Activated T-cell treated with anti-CD3 and anti-CD28 coated beads for 48 hours (primary cell): ENCODE measurements around the gene BCR.
"Not testable (repeated sequence)": the region's sequence is repeated elsewhere in the genome, so short reads cannot be mapped to it uniquely, and the experiment has no call there.

Experiments
- DNase-seq: peaks from one replicate; pipeline ENCODE4 v3.0.0-alpha.2; 2020; ENCODE audit warnings: low read depth

BCR gene

GRCh38 chr22:23180301-23180892, at the start of gene BCR:
TSS of gene BCR (plus strand) at chr22:23180509. CDS start at chr22:23180961, 452 bp downstream.
- peak; percentile 56 for DNase-seq

GRCh38 chr22:23130697-23131096, 49.6 kb upstream of the BCR start:
- DNase-seq, result no peak

GRCh38 chr22:23131931-23132330, 48.4 kb upstream of the BCR start:
- no peak for DNase-seq

GRCh38 chr22:23132376-23133091, 47.8 kb upstream of the BCR start:
- no peak for DNase-seq

GRCh38 chr22:23133922-23134321, 46.4 kb upstream of the BCR start:
- DNase-seq, result no peak

- not testable (repeated sequence) for DNase-seq
Measured at GRCh38 chr22:23136991-23137390, 43.3 kb upstream of the BCR start.

- DNase-seq, result no peak
Measured at GRCh38 chr22:23137468-23137867, 42.8 kb upstream of the BCR start.

- no peak for DNase-seq
Measured at GRCh38 chr22:23137905-23138561, 42.3 kb upstream of the BCR start.

- no peak for DNase-seq
Measured at GRCh38 chr22:23138584-23139435, 41.5 kb upstream of the BCR start.

GRCh38 chr22:23140385-23140784, 39.9 kb upstream of the BCR start:
- DNase-seq, result no peak

- no peak for DNase-seq
Measured at GRCh38 chr22:23142546-23143105, 37.7 kb upstream of the BCR start.

GRCh38 chr22:23143119-23143518, 37.2 kb upstream of the BCR start:
- DNase-seq, result no peak

GRCh38 chr22:23144432-23144831, 35.9 kb upstream of the BCR start:
- DNase-seq, result no peak

- DNase-seq, result peak; percentile 77
Measured at GRCh38 chr22:23144932-23145877, 35.1 kb upstream of the BCR start, which contains the start of gene RAB36. TSS of gene RAB36 (plus strand) at chr22:23145477. CDS start at chr22:23146617, 1,140 bp downstream.

- no peak for DNase-seq
Measured at GRCh38 chr22:23145878-23146470, 34.3 kb upstream of the BCR start.

GRCh38 chr22:23146478-23147205, 33.7 kb upstream of the BCR start:
- DNase-seq, result no peak

- DNase-seq, result no peak
Measured at GRCh38 chr22:23147617-23148387, 32.5 kb upstream of the BCR start.

- DNase-seq, result no peak
Measured at GRCh38 chr22:23149743-23150238, 30.5 kb upstream of the BCR start.

- no peak for DNase-seq
Measured at GRCh38 chr22:23150762-23151161, 29.5 kb upstream of the BCR start.
